Measurements from ENCODE around the gene ITLN2.
"Not testable (repeated sequence)": the region's sequence is repeated elsewhere in the genome, so short reads cannot be mapped to it uniquely, and the experiment has no call there.

DNA sequence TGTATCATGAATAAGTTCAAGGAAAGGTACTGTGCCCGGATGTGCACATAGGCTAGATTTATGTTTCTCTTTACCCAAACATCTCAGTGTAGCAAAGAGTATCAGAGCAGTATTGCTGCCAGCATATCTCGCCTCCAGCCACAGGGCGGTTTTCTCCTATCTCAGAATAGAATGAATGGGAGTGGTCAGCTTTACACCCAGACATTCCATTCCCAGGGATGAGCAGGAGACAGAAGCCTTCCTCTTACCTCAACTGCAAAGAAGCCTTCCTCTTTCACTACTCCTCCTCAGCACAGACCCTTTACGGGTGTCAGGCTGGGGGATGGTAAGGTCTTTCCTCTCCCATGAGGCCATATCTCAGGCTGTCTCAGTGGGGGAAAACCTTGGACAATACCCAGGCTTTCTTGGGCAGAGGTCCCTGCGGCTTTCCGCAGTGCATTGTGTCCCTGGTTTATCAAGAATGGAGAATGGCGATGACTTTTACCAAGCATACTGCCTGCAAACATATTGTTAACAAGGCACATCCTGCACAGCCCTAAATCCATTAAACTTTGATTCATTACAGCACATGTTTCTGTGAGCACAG lies 7.3 kb downstream of the ITLN2 start:
- TF ChIP-seq, protein P1, sequence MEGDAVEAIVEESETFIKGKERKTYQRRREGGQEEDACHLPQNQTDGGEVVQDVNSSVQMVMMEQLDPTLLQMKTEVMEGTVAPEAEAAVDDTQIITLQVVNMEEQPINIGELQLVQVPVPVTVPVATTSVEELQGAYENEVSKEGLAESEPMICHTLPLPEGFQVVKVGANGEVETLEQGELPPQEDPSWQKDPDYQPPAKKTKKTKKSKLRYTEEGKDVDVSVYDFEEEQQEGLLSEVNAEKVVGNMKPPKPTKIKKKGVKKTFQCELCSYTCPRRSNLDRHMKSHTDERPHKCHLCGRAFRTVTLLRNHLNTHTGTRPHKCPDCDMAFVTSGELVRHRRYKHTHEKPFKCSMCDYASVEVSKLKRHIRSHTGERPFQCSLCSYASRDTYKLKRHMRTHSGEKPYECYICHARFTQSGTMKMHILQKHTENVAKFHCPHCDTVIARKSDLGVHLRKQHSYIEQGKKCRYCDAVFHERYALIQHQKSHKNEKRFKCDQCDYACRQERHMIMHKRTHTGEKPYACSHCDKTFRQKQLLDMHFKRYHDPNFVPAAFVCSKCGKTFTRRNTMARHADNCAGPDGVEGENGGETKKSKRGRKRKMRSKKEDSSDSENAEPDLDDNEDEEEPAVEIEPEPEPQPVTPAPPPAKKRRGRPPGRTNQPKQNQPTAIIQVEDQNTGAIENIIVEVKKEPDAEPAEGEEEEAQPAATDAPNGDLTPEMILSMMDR (conservative IDR thresholded peaks at IDR 0.05; ENCODE audit: low read depth in 2 of 2) = not testable (repeated sequence)
- not testable (repeated sequence) for TF ChIP-seq CREB1 (CRISPR knock-in tag; IDR thresholded peaks at IDR 0.05; ENCODE audit: low read depth); EZH2phosphoT487 (IDR thresholded peaks at IDR 0.05; ENCODE audit: unreplicated experiment); ZNF114 (CRISPR knock-in tag; IDR thresholded peaks at IDR 0.05); EZH2 (IDR thresholded peaks at IDR 0.05; ENCODE audit: low read depth, unreplicated experiment); POLR2AphosphoS5 (IDR thresholded peaks at IDR 0.05; ENCODE audit: low read depth); JUNB (IDR thresholded peaks at IDR 0.05; ENCODE audit: unreplicated experiment)
- TF ChIP-seq, protein P2, sequence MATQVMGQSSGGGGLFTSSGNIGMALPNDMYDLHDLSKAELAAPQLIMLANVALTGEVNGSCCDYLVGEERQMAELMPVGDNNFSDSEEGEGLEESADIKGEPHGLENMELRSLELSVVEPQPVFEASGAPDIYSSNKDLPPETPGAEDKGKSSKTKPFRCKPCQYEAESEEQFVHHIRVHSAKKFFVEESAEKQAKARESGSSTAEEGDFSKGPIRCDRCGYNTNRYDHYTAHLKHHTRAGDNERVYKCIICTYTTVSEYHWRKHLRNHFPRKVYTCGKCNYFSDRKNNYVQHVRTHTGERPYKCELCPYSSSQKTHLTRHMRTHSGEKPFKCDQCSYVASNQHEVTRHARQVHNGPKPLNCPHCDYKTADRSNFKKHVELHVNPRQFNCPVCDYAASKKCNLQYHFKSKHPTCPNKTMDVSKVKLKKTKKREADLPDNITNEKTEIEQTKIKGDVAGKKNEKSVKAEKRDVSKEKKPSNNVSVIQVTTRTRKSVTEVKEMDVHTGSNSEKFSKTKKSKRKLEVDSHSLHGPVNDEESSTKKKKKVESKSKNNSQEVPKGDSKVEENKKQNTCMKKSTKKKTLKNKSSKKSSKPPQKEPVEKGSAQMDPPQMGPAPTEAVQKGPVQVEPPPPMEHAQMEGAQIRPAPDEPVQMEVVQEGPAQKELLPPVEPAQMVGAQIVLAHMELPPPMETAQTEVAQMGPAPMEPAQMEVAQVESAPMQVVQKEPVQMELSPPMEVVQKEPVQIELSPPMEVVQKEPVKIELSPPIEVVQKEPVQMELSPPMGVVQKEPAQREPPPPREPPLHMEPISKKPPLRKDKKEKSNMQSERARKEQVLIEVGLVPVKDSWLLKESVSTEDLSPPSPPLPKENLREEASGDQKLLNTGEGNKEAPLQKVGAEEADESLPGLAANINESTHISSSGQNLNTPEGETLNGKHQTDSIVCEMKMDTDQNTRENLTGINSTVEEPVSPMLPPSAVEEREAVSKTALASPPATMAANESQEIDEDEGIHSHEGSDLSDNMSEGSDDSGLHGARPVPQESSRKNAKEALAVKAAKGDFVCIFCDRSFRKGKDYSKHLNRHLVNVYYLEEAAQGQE (IDR thresholded peaks at IDR 0.05; ENCODE audit: unreplicated experiment) = not testable (repeated sequence)
